T1000 (cell line): ENCODE results near the gene CPXM1.

Experiments
- DNase-seq: peaks from one replicate; lab custom pipeline; 2025; ENCODE audit warnings: mixed read lengths; lab: John Stamatoyannopoulos, UW

The CPXM1 gene

GRCh38 chr20:2748551-2749342, 51.7 kb downstream of the CPXM1 start:
- no peak for DNase-seq

- DNase-seq: no peak
These were observed 52.7 kb downstream of the CPXM1 start for GRCh38 chr20:2747676-2748235.

GRCh38 chr20:2746636-2747265, 53.7 kb downstream of the CPXM1 start:
- DNase-seq: no peak

GRCh38 chr20:2745936-2746635, 54.3 kb downstream of the CPXM1 start:
- no peak for DNase-seq

GRCh38 chr20:2745060-2745910, 55.1 kb downstream of the CPXM1 start:
- DNase-seq: no peak
